HepG2 (cell line): ENCODE measurements around the gene KLF16. TPM values are rescaled to one million over a fixed set of nuclear protein-coding genes. Genes with fewer than 3 reads are reported as not detected.

Experiments used
- CENPT ChIP-seq: sonication (generic); formaldehyde crosslinking; IDR thresholded peaks from 2 replicates; pipeline ENCODE4 v1.8.0; 2022; ENCODE audit warnings: low read depth, mild to moderate bottlenecking, moderate library complexity, missing genetic modification reagents
- IRX3 ChIP-seq: sonication (generic); formaldehyde crosslinking; IDR thresholded peaks from 2 replicates; pipeline ENCODE4 v1.8.1; 2023; ENCODE audit warnings: mild to moderate bottlenecking, low read depth, missing genetic modification reagents, borderline replicate concordance
- MBD4 ChIP-seq: IDR thresholded peaks from 2 replicates; pipeline ENCODE4 v1.6.1; 2012; ENCODE audit warnings: low read length, inconsistent platforms, borderline replicate concordance
- NFE2L1 ChIP-seq: sonication (generic); formaldehyde crosslinking; IDR thresholded peaks from 2 replicates; pipeline ENCODE4 v1.4.0; 2020; ENCODE audit warnings: missing genetic modification reagents, mild to moderate bottlenecking, borderline replicate concordance
- SP5 ChIP-seq: IDR thresholded peaks from 2 replicates; pipeline ENCODE4 v1.6.1; 2016; ENCODE audit warnings: low read depth, borderline replicate concordance
- ZC3H4 ChIP-seq: sonication (generic); formaldehyde crosslinking; IDR thresholded peaks from 2 replicates; pipeline ENCODE4 v1.4.0; 2020; ENCODE audit warnings: missing genetic modification reagents, borderline replicate concordance
- ZKSCAN1 ChIP-seq: fragments of 150-350 bp; IDR thresholded peaks from 2 replicates; pipeline ENCODE4 v1.6.1; 2014; ENCODE audit warnings: low read length
- ZKSCAN5 ChIP-seq: sonication (generic); formaldehyde crosslinking; IDR thresholded peaks from 2 replicates; pipeline ENCODE4 v1.5.1; 2020; ENCODE audit warnings: mild to moderate bottlenecking, missing genetic modification reagents
- ZNF160 ChIP-seq: sonication (generic); formaldehyde crosslinking; IDR thresholded peaks from 2 replicates; pipeline ENCODE4 v1.8.0; 2022; ENCODE audit warnings: mild to moderate bottlenecking, inconsistent platforms, missing genetic modification reagents
- ZNF383 ChIP-seq: sonication (generic); formaldehyde crosslinking; IDR thresholded peaks from 2 replicates; pipeline ENCODE4 v1.4.0; 2020; ENCODE audit warnings: missing genetic modification reagents, mild to moderate bottlenecking, borderline replicate concordance
- ZNF724P ChIP-seq: sonication (generic); formaldehyde crosslinking; IDR thresholded peaks from 2 replicates; pipeline ENCODE4 v1.8.0; 2022; ENCODE audit warnings: missing genetic modification reagents, borderline replicate concordance
- ZNF792 ChIP-seq: IDR thresholded peaks from 2 replicates; pipeline ENCODE4 v1.6.1; 2016
- polyA plus RNA-seq, 8 experiments: library from polyadenylated mRNA; depleted of rRNA in 3 of 8; stranded (reverse) in 7 of 8; unstranded in 1 of 8; fragments of >200 nt; fragmentation: Illumina TruSeq in 4 of 8; extraction: Trizol in 4 of 8; gene quantifications; 2 replicates each; pipeline versions ENCODE4 v1.2.1 to v1.2.3, GENCODE V29; 2011 to 2016; ENCODE audit warnings: low read depth in 4 of 8, missing spikeins in 1 of 8, mixed read lengths in 1 of 8; ENCODE audit not compliant: insufficient read depth in 1 of 8
- total RNA-seq, 5 experiments: library from RNA; depleted of rRNA; stranded (reverse); fragments of >200 nt; fragmentation: Illumina TruSeq; extraction: Trizol; gene quantifications; 2 replicates each; pipeline ENCODE4 v1.2.3, GENCODE V29; 2016; ENCODE audit warnings: low read depth in 1 of 5
- TF ChIP-seq, protein P1 (sequence below): sonication (generic); formaldehyde crosslinking; IDR thresholded peaks from 2 replicates; pipeline ENCODE4 v1.5.0; 2020; ENCODE audit warnings: missing genetic modification reagents
- TF ChIP-seq, protein P2 (sequence below): IDR thresholded peaks from 2 replicates; pipeline ENCODE4 v1.6.1; 2018; ENCODE audit warnings: missing genetic modification reagents
- TF ChIP-seq, protein P3 (sequence below): sonication (generic); formaldehyde crosslinking; IDR thresholded peaks from 2 replicates; pipeline ENCODE4 v1.9.0; 2021; ENCODE audit warnings: missing genetic modification reagents, borderline replicate concordance
- TF ChIP-seq, protein P4 (sequence below): sonication (generic); formaldehyde crosslinking; IDR thresholded peaks from 2 replicates; pipeline ENCODE4 v1.5.0; 2020; ENCODE audit warnings: missing genetic modification reagents
- TF ChIP-seq, protein P5 (sequence below): sonication (generic); formaldehyde crosslinking; IDR thresholded peaks from 2 replicates; pipeline ENCODE4 v1.4.0; 2020; ENCODE audit warnings: missing genetic modification reagents
- TF ChIP-seq, protein P6 (sequence below): sonication (generic); formaldehyde crosslinking; IDR thresholded peaks from 2 replicates; pipeline ENCODE4 v1.9.0; 2021; ENCODE audit warnings: missing genetic modification reagents, borderline replicate concordance

The KLF16 gene
- total and polyA plus RNA-seq, 2 of the 13 experiments (the other 11 are each of a cell fraction or from before 2014, with no cell fraction given): 3.5 to 6.7 TPM

DNA sequence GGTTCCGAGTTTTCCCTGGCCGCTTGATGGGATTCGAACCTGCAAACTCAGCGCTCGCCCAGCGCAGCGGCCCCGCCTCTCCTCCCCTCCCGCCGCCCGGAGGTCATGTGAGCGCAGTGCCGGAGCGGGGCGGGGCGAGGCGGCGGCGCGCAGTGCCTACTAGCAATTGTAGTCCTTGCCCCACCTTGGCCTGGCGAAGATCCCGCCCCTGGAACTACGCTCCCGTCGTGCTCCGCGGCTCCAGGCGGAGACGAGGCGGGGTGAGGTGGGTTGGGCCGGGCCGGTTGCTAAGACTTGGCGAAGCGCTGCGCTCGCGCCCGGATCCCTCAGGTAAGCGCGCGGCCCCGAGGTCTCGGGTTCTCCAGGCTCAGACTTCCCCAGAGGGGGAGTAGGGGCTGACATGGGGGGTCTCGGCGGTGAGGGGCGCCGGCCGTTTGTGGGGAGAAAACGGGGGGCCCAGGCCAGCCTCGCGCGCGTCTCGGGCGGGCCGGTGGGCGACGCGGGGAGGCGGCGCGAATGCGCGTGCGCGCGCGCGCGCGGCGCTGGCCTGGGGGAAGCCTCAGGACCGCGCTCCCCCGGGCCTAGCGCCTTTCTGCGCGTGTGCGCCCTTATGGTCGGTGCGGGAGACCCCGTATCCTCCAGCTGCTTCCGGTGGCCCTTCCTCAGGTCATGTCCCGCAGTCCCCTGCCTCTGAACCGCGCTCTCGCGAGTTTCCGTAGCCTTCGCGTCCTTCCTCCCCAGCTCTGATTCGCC, 41.9 kb upstream of the KLF16 start, which contains the start of the genes ADAT3 and SCAMP4 (continued):
- TF ChIP-seq CENPT: no peak
- TF ChIP-seq MBD4: no peak
- no peak for TF ChIP-seq ZC3H4
- TF ChIP-seq IRX3 (CRISPR knock-in tag): no peak
- TF ChIP-seq ZNF724P (CRISPR knock-in tag): no peak
- no peak for TF ChIP-seq ZKSCAN1
- TF ChIP-seq ZNF383 (CRISPR knock-in tag): no peak
- TF ChIP-seq, protein P1, sequence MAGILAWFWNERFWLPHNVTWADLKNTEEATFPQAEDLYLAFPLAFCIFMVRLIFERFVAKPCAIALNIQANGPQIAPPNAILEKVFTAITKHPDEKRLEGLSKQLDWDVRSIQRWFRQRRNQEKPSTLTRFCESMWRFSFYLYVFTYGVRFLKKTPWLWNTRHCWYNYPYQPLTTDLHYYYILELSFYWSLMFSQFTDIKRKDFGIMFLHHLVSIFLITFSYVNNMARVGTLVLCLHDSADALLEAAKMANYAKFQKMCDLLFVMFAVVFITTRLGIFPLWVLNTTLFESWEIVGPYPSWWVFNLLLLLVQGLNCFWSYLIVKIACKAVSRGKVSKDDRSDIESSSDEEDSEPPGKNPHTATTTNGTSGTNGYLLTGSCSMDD: no peak
- TF ChIP-seq, protein P2, sequence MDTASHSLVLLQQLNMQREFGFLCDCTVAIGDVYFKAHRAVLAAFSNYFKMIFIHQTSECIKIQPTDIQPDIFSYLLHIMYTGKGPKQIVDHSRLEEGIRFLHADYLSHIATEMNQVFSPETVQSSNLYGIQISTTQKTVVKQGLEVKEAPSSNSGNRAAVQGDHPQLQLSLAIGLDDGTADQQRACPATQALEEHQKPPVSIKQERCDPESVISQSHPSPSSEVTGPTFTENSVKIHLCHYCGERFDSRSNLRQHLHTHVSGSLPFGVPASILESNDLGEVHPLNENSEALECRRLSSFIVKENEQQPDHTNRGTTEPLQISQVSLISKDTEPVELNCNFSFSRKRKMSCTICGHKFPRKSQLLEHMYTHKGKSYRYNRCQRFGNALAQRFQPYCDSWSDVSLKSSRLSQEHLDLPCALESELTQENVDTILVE (CRISPR knock-in tag): no peak; the same call in none of the 2 replicates
- TF ChIP-seq, protein P3, sequence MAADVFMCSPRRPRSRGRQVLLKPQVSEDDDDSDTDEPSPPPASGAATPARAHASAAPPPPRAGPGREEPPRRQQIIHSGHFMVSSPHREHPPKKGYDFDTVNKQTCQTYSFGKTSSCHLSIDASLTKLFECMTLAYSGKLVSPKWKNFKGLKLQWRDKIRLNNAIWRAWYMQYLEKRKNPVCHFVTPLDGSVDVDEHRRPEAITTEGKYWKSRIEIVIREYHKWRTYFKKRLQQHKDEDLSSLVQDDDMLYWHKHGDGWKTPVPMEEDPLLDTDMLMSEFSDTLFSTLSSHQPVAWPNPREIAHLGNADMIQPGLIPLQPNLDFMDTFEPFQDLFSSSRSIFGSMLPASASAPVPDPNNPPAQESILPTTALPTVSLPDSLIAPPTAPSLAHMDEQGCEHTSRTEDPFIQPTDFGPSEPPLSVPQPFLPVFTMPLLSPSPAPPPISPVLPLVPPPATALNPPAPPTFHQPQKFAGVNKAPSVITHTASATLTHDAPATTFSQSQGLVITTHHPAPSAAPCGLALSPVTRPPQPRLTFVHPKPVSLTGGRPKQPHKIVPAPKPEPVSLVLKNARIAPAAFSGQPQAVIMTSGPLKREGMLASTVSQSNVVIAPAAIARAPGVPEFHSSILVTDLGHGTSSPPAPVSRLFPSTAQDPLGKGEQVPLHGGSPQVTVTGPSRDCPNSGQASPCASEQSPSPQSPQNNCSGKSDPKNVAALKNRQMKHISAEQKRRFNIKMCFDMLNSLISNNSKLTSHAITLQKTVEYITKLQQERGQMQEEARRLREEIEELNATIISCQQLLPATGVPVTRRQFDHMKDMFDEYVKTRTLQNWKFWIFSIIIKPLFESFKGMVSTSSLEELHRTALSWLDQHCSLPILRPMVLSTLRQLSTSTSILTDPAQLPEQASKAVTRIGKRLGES (CRISPR knock-in tag): no peak
- TF ChIP-seq ZKSCAN5: no peak
- peak; percentile 7; the same call in 1 of the 2 replicates for TF ChIP-seq ZNF792 (CRISPR knock-in tag)
- TF ChIP-seq, protein P4, sequence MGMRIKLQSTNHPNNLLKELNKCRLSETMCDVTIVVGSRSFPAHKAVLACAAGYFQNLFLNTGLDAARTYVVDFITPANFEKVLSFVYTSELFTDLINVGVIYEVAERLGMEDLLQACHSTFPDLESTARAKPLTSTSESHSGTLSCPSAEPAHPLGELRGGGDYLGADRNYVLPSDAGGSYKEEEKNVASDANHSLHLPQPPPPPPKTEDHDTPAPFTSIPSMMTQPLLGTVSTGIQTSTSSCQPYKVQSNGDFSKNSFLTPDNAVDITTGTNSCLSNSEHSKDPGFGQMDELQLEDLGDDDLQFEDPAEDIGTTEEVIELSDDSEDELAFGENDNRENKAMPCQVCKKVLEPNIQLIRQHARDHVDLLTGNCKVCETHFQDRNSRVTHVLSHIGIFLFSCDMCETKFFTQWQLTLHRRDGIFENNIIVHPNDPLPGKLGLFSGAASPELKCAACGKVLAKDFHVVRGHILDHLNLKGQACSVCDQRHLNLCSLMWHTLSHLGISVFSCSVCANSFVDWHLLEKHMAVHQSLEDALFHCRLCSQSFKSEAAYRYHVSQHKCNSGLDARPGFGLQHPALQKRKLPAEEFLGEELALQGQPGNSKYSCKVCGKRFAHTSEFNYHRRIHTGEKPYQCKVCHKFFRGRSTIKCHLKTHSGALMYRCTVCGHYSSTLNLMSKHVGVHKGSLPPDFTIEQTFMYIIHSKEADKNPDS: no peak
- no peak for TF ChIP-seq ZNF160 (CRISPR knock-in tag)
- TF ChIP-seq, protein P5, sequence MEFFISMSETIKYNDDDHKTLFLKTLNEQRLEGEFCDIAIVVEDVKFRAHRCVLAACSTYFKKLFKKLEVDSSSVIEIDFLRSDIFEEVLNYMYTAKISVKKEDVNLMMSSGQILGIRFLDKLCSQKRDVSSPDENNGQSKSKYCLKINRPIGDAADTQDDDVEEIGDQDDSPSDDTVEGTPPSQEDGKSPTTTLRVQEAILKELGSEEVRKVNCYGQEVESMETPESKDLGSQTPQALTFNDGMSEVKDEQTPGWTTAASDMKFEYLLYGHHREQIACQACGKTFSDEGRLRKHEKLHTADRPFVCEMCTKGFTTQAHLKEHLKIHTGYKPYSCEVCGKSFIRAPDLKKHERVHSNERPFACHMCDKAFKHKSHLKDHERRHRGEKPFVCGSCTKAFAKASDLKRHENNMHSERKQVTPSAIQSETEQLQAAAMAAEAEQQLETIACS (CRISPR knock-in tag): peak; percentile 93
- TF ChIP-seq SP5: peak; percentile 87; the same call in 1 of the 2 replicates
- TF ChIP-seq NFE2L1 (CRISPR knock-in tag): no peak
- TF ChIP-seq, protein P6, sequence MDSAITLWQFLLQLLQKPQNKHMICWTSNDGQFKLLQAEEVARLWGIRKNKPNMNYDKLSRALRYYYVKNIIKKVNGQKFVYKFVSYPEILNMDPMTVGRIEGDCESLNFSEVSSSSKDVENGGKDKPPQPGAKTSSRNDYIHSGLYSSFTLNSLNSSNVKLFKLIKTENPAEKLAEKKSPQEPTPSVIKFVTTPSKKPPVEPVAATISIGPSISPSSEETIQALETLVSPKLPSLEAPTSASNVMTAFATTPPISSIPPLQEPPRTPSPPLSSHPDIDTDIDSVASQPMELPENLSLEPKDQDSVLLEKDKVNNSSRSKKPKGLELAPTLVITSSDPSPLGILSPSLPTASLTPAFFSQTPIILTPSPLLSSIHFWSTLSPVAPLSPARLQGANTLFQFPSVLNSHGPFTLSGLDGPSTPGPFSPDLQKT: peak; percentile 74; the same call in 1 of the 2 replicates
